K562 (cell line): ENCODE measurements around the gene CAPN14.

Experiments
- ATF3 ChIP-seq, 2 experiments: fragments of 450-650 bp in 1 of 2; sonication (generic) in 1 of 2; formaldehyde crosslinking in 1 of 2; IDR thresholded peaks in 1 of 2; conservative IDR thresholded peaks in 1 of 2; 2 replicates each; pipeline versions ENCODE4 v1.6.1 to v1.8.1; 2016 to 2023; ENCODE audit warnings: mild to moderate bottlenecking in 2 of 2, moderate library complexity in 2 of 2, inconsistent platforms in 1 of 2, missing genetic modification reagents in 1 of 2
- CHD2 ChIP-seq: IDR thresholded peaks from 2 replicates; pipeline ENCODE4 v1.6.1; 2011; ENCODE audit warnings: low read depth, low read length
- CTCF ChIP-seq, 3 experiments: IDR thresholded peaks in 2 of 3; conservative IDR thresholded peaks in 1 of 3; 2 replicates each; pipeline ENCODE4 v1.5.1; 2011 to 2012; ENCODE audit warnings: low read length in 3 of 3, mild to moderate bottlenecking in 3 of 3, control low read depth in 2 of 3, improper control_type of control experiment in 1 of 3, inconsistent platforms in 1 of 3, low read depth in 1 of 3, mixed read lengths in 1 of 3, moderate library complexity in 1 of 3; ENCODE audit not compliant: insufficient read depth in 2 of 3
- REST ChIP-seq, 2 experiments: fragments of 450-650 bp; formaldehyde crosslinking in 1 of 2; IDR thresholded peaks; 2 replicates each; pipeline versions ENCODE4 v1.4.0 to v1.6.1; 2014 to 2020; ENCODE audit warnings: mild to moderate bottlenecking in 2 of 2, borderline replicate concordance in 1 of 2, low read depth in 1 of 2
- ZNF174 ChIP-seq: fragments of 250-450 bp; sonication (Bioruptor Pico); IDR thresholded peaks from 2 replicates; pipeline ENCODE4 v1.4.0; 2020; ENCODE audit warnings: mild to moderate bottlenecking
- ZNF764 ChIP-seq: fragments of 250-450 bp; sonication (Bioruptor Pico); IDR thresholded peaks from 2 replicates; pipeline ENCODE4 v1.4.0; 2020; ENCODE audit warnings: low read depth, mild to moderate bottlenecking, moderate library complexity

GRCh38 chr2:31131871-31132270 lies 85.4 kb downstream of the CAPN14 start:
- no peak for TF ChIP-seq ZNF174 (CRISPR knock-in tag)
- no peak for TF ChIP-seq CTCF (IDR thresholded peaks at IDR 0.05 in 2 of 3, conservative IDR thresholded peaks at IDR 0.05 in 1 of 3; ENCODE audit: insufficient read depth in 2 of 3, low read depth in 1 of 3, low read length in 3 of 3)
- TF ChIP-seq ATF3 (IDR thresholded peaks at IDR 0.05) = no peak
- no peak for TF ChIP-seq ATF3 (CRISPR knock-in tag; conservative IDR thresholded peaks at IDR 0.05)
- no peak for TF ChIP-seq REST (IDR thresholded peaks at IDR 0.05; ENCODE audit: borderline replicate concordance)
- TF ChIP-seq REST (CRISPR knock-in tag; IDR thresholded peaks at IDR 0.05; ENCODE audit: low read depth) = no peak
- no peak for TF ChIP-seq CHD2
- no peak for TF ChIP-seq ZNF764 (CRISPR knock-in tag)
